ENCODE measurements around the gene MSRB3.

Gene MSRB3

DNA sequence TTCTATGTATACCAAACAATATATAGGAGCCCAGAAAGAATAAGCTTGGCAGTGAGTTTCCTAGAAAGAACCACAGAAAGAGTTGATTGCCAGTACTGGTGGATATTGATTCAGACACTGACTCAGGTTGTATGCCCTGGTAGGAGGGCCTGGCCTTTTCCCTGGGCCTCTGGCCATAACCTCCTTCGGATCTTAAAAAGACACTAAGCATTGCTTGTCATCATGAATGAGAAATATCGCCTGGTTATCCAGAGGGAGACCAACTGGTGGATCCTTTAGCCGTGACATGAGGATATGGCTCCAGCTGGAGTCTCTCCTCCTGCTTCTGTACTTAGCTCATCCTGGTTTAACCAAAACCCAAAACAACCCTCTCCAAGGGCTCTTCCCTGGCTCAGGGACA, 231.5 kb downstream of the MSRB3 start:
- no peaks in the 10 kb centered on the region for H3K27me3 ChIP-seq
- H3K4me1 ChIP-seq (ENCODE audit: control insufficient read depth in 1 of 2, insufficient read depth in 1 of 2, low read depth in 1 of 2, low read length in 1 of 2) = no peaks in the 10 kb centered on the region
- no peak overlapping the region for H3K27ac ChIP-seq
- H3K9me3 ChIP-seq = no peaks in the 10 kb centered on the region
- TF ChIP-seq, protein P1, sequence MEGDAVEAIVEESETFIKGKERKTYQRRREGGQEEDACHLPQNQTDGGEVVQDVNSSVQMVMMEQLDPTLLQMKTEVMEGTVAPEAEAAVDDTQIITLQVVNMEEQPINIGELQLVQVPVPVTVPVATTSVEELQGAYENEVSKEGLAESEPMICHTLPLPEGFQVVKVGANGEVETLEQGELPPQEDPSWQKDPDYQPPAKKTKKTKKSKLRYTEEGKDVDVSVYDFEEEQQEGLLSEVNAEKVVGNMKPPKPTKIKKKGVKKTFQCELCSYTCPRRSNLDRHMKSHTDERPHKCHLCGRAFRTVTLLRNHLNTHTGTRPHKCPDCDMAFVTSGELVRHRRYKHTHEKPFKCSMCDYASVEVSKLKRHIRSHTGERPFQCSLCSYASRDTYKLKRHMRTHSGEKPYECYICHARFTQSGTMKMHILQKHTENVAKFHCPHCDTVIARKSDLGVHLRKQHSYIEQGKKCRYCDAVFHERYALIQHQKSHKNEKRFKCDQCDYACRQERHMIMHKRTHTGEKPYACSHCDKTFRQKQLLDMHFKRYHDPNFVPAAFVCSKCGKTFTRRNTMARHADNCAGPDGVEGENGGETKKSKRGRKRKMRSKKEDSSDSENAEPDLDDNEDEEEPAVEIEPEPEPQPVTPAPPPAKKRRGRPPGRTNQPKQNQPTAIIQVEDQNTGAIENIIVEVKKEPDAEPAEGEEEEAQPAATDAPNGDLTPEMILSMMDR (IDR thresholded peaks at IDR 0.05) = no peak
- no peak overlapping the region for H3K4me3 ChIP-seq (ENCODE audit: low read depth in 1 of 2, low read length in 1 of 2)
- no peaks in the 10 kb centered on the region for H3K36me3 ChIP-seq

DNA sequence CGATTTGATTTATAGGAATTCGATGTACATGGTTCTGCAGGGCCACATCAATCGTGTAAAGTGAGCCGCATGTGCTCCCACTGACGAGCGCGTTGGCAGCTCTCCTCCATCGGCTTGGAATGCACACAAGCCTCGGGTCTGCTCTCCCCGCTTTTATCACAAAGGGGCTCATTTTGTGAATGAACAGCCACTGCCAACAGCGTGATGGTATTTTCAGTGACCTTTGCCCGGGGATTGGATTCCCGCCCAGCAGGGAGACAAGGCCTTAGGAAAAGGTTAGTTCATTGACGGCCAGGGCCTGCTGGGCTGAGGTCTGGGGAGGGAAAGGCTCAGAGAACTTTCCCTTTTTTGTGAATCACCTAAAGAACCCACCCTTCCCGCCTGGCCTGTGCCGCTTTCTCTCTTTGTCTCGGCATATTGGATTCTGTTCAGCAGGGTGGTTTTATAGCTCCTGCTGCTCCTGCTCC, 232.1 kb downstream of the MSRB3 start:
- TF ChIP-seq, protein P1 (IDR thresholded peaks at IDR 0.05) = no peak
- H3K27me3 ChIP-seq = no peaks in the 10 kb centered on the region
- no peaks in the 10 kb centered on the region for H3K9me3 ChIP-seq
- no peak overlapping the region for H3K4me3 ChIP-seq (ENCODE audit: low read depth in 1 of 2, low read length in 1 of 2)
- H3K27ac ChIP-seq = no peak overlapping the region
- no peaks in the 10 kb centered on the region for H3K36me3 ChIP-seq
- H3K4me1 ChIP-seq (ENCODE audit: control insufficient read depth in 1 of 2, insufficient read depth in 1 of 2, low read depth in 1 of 2, low read length in 1 of 2) = no peaks in the 10 kb centered on the region

DNA sequence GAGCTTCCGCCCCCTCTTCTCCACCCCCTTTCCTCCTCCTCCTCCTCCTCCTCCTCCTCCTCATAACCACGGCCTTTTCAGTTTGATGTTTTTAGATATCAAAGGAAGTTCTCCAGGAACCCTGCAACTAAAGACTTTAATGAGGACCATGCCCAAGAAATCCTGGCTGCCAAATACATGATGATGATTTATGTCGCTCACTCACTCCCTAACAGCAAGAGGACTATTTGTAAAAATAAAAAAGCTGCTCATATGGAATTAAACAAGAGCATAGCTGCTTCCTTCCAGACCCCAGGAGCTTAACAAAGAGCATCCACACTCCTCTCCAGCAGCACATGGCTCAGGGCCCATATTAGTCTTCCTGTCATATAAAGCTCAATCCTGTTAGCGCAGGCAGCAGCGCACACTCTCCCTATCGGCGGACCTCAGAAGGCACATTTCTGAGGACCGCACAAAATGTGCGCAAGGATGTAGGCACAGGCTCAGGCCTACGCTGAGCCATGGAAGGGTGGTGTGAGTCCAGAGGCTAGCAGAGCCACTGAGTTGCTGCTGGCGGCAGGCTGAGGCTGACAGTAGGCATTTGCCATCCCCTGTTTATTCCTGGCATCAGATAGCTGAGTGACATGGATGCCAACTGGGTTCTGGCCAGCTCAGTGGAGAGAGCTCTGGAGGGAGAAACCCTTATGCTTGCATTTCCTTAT, 232.8 kb downstream of the MSRB3 start:
- TF ChIP-seq, protein P1 (IDR thresholded peaks at IDR 0.05) = no peak
- Histone ChIP-seq H3K9me3 (no peaks in the 10 kb centered on the region), H3K36me3 (no peaks in the 10 kb centered on the region), H3K4me1 (ENCODE audit: control insufficient read depth in 1 of 2, insufficient read depth in 1 of 2, low read depth in 1 of 2, low read length in 1 of 2) (no peaks in the 10 kb centered on the region), H3K27me3 (no peaks in the 10 kb centered on the region), H3K27ac (no peak overlapping the region), H3K4me3 (ENCODE audit: low read depth in 1 of 2, low read length in 1 of 2) (no peak overlapping the region)

DNA sequence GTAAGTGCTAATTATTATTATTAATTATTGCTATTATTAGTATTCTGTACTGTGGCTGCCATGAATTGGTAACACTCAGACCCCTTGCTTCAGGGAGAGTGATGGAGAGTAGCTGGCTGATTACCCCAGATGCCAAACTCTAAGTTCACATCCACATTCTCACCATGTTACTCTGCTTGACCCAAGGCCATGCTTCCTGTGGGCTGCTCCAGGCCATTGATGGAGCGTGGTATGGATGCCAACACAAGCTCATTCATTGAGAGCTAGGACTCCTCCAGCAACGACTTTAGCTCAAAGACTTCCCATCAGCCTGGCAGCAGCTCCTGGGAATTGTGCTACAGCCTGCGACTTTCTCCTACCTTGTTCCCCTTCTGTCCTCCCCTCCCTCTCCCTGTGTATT, 233.4 kb downstream of the MSRB3 start:
- TF ChIP-seq, protein P1 (IDR thresholded peaks at IDR 0.05) = no peak
- H3K9me3 ChIP-seq = no peaks in the 10 kb centered on the region
- H3K4me3 ChIP-seq (ENCODE audit: low read depth in 1 of 2, low read length in 1 of 2) = no peak overlapping the region
- no peaks in the 10 kb centered on the region for H3K4me1 ChIP-seq (ENCODE audit: control insufficient read depth in 1 of 2, insufficient read depth in 1 of 2, low read depth in 1 of 2, low read length in 1 of 2)
- no peaks in the 10 kb centered on the region for H3K36me3 ChIP-seq
- no peak overlapping the region for H3K27ac ChIP-seq
- H3K27me3 ChIP-seq = no peaks in the 10 kb centered on the region
